Ascending aorta (tissue), 2 donors: ENCODE results near the gene FIZ1. TPM values are rescaled to one million over a fixed set of nuclear protein-coding genes. Genes with fewer than 3 reads are reported as not detected.

Source experiments
- DNase-seq, 2 donors: peaks; one replicate each; pipeline ENCODE4 v3.0.0-alpha.2; 2019; ENCODE audit warnings: low spot score in 2 of 2
- H3K27ac ChIP-seq, 2 donors: fragments of 200-600 bp; sonication (generic); one replicate each; pipeline ENCODE4 v1.5.1; 2016 to 2017; ENCODE audit warnings: mild to moderate bottlenecking in 1 of 2
- H3K27me3 ChIP-seq: fragments of 200-600 bp; sonication (generic); one replicate; pipeline ENCODE4 v1.5.1; 2017
- H3K36me3 ChIP-seq, 2 donors: fragments of 200-600 bp; sonication (generic); one replicate each; pipeline ENCODE4 v1.5.1; 2016
- H3K4me1 ChIP-seq, 2 donors: fragments of 200-600 bp; sonication (generic); one replicate each; pipeline ENCODE4 v1.5.1; 2016 to 2017; ENCODE audit warnings: mild to moderate bottlenecking in 1 of 2
- H3K4me3 ChIP-seq, 2 donors: fragments of 200-600 bp; sonication (generic); one replicate each; pipeline ENCODE4 v1.5.1; 2016 to 2017; ENCODE audit warnings: mild to moderate bottlenecking in 1 of 2
- H3K9me3 ChIP-seq, 2 donors: fragments of 200-600 bp; sonication (generic); one replicate each; pipeline ENCODE4 v1.5.1; 2016
- CTCF ChIP-seq, 3 experiments: fragments of 200-600 bp in 2 of 3; fragments of 450-650 bp in 1 of 3; sonication (generic) in 2 of 3; IDR thresholded peaks; one replicate each; pipeline ENCODE4 v1.5.1; 2016 to 2019; ENCODE audit warnings: antibody characterized with exemption in 3 of 3, mild to moderate bottlenecking in 1 of 3, moderate library complexity in 1 of 3
- intact Hi-C: fragments of 100-400 bp; cut with DNase I; formaldehyde crosslinking; loops from one replicate; pipeline ENCODE4 v1.15.1; 2023
- total RNA-seq: library from RNA; depleted of rRNA; stranded (reverse); fragments of >200 nt; gene quantifications from one replicate; pipeline ENCODE4 v1.1.0, GENCODE V29; 2016

FIZ1 gene
- total RNA-seq, 1 donor from 2014 or later: 30.5 TPM

DNA sequence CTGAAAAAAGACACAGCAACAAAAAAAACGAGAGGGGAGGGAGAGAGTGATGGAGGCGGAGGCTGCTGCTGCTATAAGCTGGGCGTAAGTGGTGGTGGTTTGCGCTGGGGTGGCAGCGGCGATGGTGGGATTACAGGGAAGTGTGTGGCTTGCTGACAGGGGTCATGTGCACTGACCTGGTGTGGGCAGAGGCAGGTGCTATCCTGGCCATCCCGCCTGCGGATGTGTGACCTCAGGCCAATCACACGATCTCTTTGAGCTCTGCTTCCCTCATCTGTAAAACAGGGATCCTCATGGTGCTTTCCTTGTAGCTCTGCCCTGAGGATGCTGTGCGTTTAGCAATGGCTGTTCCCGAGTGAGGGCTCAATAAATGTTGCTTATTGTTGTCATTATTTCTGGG, 38.2 kb upstream of the FIZ1 start:
- Histone ChIP-seq H3K4me1 (peaks cover 22 to 39% of the 10 kb centered on the region in 2 donors), H3K9me3 (no peaks in the 10 kb centered on the region), H3K27me3 (no peaks in the 10 kb centered on the region), H3K36me3 (no peaks in the 10 kb centered on the region), H3K27ac (no peak overlapping the region), H3K4me3 (no peak overlapping the region)
- no peak for DNase-seq
- no peak for TF ChIP-seq CTCF (IDR thresholded peaks at IDR 0.05)
- intact Hi-C loops: no loop called here

DNA sequence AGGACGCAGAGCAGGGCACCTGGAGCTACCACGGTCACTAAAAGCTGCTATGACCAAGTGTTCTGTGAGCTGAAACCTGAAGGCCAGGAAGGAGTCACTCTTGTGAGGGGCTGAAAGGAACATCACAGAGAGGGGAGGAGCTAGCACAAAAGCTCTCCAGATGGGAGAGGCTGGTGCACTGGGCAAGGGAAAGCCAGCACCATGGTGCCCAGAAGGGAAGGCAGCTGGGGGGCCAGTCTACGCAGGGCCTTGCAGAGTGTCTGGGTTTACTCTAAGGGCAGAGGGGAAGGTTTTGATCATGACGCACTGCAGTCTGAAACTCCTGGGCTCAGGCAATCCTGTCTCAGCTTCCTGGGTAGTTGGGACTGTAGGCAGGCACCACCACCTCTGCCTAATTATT, 37.4 kb upstream of the FIZ1 start:
- Histone ChIP-seq H3K4me1 (peaks cover 21 to 39% of the 10 kb centered on the region in 2 donors), H3K9me3 (no peaks in the 10 kb centered on the region), H3K27me3 (no peaks in the 10 kb centered on the region), H3K36me3 (no peaks in the 10 kb centered on the region), H3K27ac (peak overlapping the region; percentile 22 to 29), H3K4me3 (peak overlapping the region; percentile 90 to 92)
- DNase-seq: no peak
- intact Hi-C loops: no loop called here
- TF ChIP-seq CTCF (IDR thresholded peaks at IDR 0.05): no peak

DNA sequence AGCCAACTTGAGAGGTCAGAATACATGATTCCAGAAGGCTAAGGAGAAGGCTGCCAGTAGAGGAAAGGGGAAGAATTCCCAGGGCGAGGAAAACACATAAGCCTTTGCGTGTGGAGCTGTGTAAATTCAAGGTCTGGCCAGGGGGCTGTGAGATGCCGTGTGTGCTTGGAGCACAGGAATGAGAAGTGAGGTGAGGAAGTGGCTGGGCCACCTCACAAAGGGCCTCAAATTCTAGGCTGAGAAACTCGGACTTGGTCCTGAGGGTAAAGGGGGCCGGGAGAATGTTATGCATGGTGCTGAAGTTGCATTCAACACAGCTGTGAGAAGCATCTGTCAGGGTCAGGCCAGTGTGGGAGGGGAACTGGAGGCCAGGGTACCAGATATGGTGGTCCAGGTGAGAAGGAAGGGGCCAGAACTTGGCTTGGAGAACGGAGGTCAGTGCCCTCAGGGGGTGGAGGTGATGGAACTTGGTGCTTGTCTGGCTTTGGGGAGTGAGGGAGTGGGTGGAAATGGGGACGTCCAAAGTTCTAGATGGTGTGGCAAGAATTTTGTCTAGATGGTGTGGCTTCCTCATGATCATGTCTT, 36.6 kb upstream of the FIZ1 start:
- Histone ChIP-seq H3K4me3 (peak overlapping the region; percentile 90 to 92), H3K36me3 (no peaks in the 10 kb centered on the region), H3K4me1 (peaks cover 21 to 39% of the 10 kb centered on the region in 2 donors), H3K9me3 (no peaks in the 10 kb centered on the region), H3K27ac (peak overlapping the region; percentile 98 to 100), H3K27me3 (no peaks in the 10 kb centered on the region)
- TF ChIP-seq CTCF (IDR thresholded peaks at IDR 0.05): no peak
- no peak for DNase-seq
- intact Hi-C loops: loop anchor here (2.0 kb wide), 1 partner anchor 55 kb away; the partner anchor contains the start of gene ZNF579

DNA sequence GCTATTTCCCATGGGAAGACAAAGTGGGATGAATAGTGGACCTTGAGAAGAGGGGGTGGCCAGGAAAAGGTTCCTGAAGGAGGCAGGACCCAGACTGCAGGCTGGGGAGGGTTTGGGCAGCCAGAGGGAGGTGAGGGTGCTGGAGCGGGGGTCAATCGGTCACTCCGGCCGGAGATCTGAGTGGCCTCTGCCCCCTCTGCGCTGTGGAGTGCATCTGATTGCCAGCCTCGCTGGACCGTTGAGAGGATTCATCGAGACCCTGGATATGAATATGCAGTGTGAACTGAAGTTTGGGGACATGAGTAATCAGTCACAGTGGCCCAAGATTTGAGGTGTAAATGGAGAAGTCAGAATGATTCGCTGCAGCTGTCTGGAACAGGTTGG, 36.0 kb upstream of the FIZ1 start:
- intact Hi-C loops: loop anchor here (2.0 kb wide), 1 partner anchor 55 kb away; the partner anchor contains the start of gene ZNF579
- H3K27ac ChIP-seq: peak overlapping the region; percentile 98 to 100
- H3K4me1 ChIP-seq: peaks cover 18 to 39% of the 10 kb centered on the region in 2 donors
- H3K36me3 ChIP-seq: no peaks in the 10 kb centered on the region
- peak overlapping the region; percentile 90 to 92 for H3K4me3 ChIP-seq
- DNase-seq: no peak
- no peak for TF ChIP-seq CTCF (IDR thresholded peaks at IDR 0.05)
- no peaks in the 10 kb centered on the region for H3K9me3 ChIP-seq
- H3K27me3 ChIP-seq: no peaks in the 10 kb centered on the region

DNA sequence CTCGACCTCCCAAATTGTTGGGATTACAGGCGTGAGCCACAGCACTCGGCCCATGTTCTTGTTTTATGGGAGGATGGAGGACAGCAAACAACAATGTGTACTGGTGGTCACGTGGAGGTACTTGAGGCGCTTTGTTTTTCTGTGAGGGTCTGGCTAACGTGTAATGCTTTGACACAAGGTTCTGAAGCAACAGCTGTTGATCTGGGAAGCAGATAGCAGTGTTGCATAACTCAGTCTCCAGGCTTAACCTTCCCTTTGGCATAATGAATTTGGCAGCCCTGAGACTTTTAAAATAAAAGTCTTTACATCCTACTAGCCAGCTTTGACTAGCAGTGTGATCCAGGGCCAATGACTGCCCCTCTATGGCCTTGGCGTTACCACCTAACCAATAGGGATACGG, 34.5 kb upstream of the FIZ1 start:
- DNase-seq: no peak
- Histone ChIP-seq H3K36me3 (no peaks in the 10 kb centered on the region), H3K27ac (peak overlapping the region; percentile 98 to 100), H3K4me3 (peak overlapping the region in 1 of 2 donors; percentile 92), H3K9me3 (no peaks in the 10 kb centered on the region), H3K27me3 (no peaks in the 10 kb centered on the region), H3K4me1 (peaks cover 11 to 29% of the 10 kb centered on the region in 2 donors)
- TF ChIP-seq CTCF (IDR thresholded peaks at IDR 0.05): no peak
- intact Hi-C loops: loop anchor here (2.0 kb wide), 2 partner anchors 53 to 117 kb away; partner anchors contain the start of gene ZNF579
